ENCODE results near the gene ETV5. TPM values are rescaled to one million over a fixed set of nuclear protein-coding genes. Genes with fewer than 3 reads are reported as not detected.

The ETV5 gene
- total RNA-seq, 1 donor, result 42.3 TPM

GRCh38 chr3:186084264-186084663 lies 24.6 kb downstream of the ETV5 start:
- Histone ChIP-seq H3K4me1 (ENCODE audit: insufficient read depth, low read length) (no peaks in the 10 kb centered on the region), H3K27ac (ENCODE audit: low read depth, low read length) (no peak overlapping the region), H3K79me2 (ENCODE audit: insufficient read depth, low read length) (peaks cover 15% of the 10 kb centered on the region), H3K4me3 (ENCODE audit: insufficient read depth, low read length) (no peak overlapping the region), H2AFZ (ENCODE audit: low read length) (no peak overlapping the region), H3K27me3 (ENCODE audit: insufficient read depth, low read length) (no peaks in the 10 kb centered on the region), H4K20me1 (ENCODE audit: insufficient read depth, low read length) (peaks cover 3% of the 10 kb centered on the region), H3K36me3 (ENCODE audit: insufficient read depth, low read length) (peaks cover 16% of the 10 kb centered on the region), H3K4me2 (ENCODE audit: insufficient read depth, low read length) (no peak overlapping the region), H3K9me3 (ENCODE audit: low read depth, low read length) (no peaks in the 10 kb centered on the region)
- no peak for TF ChIP-seq CTCF (IDR thresholded peaks at IDR 0.05; ENCODE audit: extremely low read depth, low read depth, low read length)
- DNase-seq (ENCODE audit: insufficient read length, low spot score, missing footprints), result no peak

GRCh38 chr3:186083746-186084145 lies 25.1 kb downstream of the ETV5 start:
- Histone ChIP-seq H2AFZ (ENCODE audit: low read length) (no peak overlapping the region), H3K4me3 (ENCODE audit: insufficient read depth, low read length) (no peak overlapping the region), H3K4me1 (ENCODE audit: insufficient read depth, low read length) (no peaks in the 10 kb centered on the region), H3K36me3 (ENCODE audit: insufficient read depth, low read length) (peaks cover 20% of the 10 kb centered on the region), H3K9me3 (ENCODE audit: low read depth, low read length) (no peaks in the 10 kb centered on the region), H3K27ac (ENCODE audit: low read depth, low read length) (no peak overlapping the region), H3K79me2 (ENCODE audit: insufficient read depth, low read length) (peaks cover 15% of the 10 kb centered on the region), H4K20me1 (ENCODE audit: insufficient read depth, low read length) (peaks cover 3% of the 10 kb centered on the region), H3K27me3 (ENCODE audit: insufficient read depth, low read length) (no peaks in the 10 kb centered on the region), H3K4me2 (ENCODE audit: insufficient read depth, low read length) (no peak overlapping the region)
- no peak for TF ChIP-seq CTCF (IDR thresholded peaks at IDR 0.05; ENCODE audit: extremely low read depth, low read depth, low read length)
- no peak for DNase-seq (ENCODE audit: insufficient read length, low spot score, missing footprints)

- peaks cover 11% of the 10 kb centered on the region for H3K79me2 ChIP-seq (ENCODE audit: insufficient read depth, low read length)
- no peak for TF ChIP-seq CTCF (IDR thresholded peaks at IDR 0.05; ENCODE audit: extremely low read depth, low read depth, low read length)
Observed at GRCh38 chr3:186082150-186082549, 26.7 kb downstream of the ETV5 start.

GRCh38 chr3:186081678-186082077 lies 27.2 kb downstream of the ETV5 start:
- no peaks in the 10 kb centered on the region for H3K27me3 ChIP-seq (ENCODE audit: insufficient read depth, low read length)
- H2AFZ ChIP-seq (ENCODE audit: low read length), result no peak overlapping the region
- no peaks in the 10 kb centered on the region for H3K4me1 ChIP-seq (ENCODE audit: insufficient read depth, low read length)
- DNase-seq (ENCODE audit: insufficient read length, low spot score, missing footprints), result no peak
- H3K36me3 ChIP-seq (ENCODE audit: insufficient read depth, low read length), result peaks cover 16% of the 10 kb centered on the region
- H3K79me2 ChIP-seq (ENCODE audit: insufficient read depth, low read length), result peaks cover 11% of the 10 kb centered on the region
- no peak for TF ChIP-seq CTCF (IDR thresholded peaks at IDR 0.05; ENCODE audit: extremely low read depth, low read depth, low read length)
- no peak overlapping the region for H3K4me3 ChIP-seq (ENCODE audit: insufficient read depth, low read length)
- H3K4me2 ChIP-seq (ENCODE audit: insufficient read depth, low read length), result no peak overlapping the region
- peaks cover 3% of the 10 kb centered on the region for H4K20me1 ChIP-seq (ENCODE audit: insufficient read depth, low read length)
- no peaks in the 10 kb centered on the region for H3K9me3 ChIP-seq (ENCODE audit: low read depth, low read length)
- H3K27ac ChIP-seq (ENCODE audit: low read depth, low read length), result no peak overlapping the region

More at GRCh38 chr3:186082150-186082549, 26.7 kb downstream of the ETV5 start:
- no peaks in the 10 kb centered on the region for H3K9me3 ChIP-seq (ENCODE audit: low read depth, low read length)
- H2AFZ ChIP-seq (ENCODE audit: low read length), result no peak overlapping the region
- H4K20me1 ChIP-seq (ENCODE audit: insufficient read depth, low read length), result peaks cover 3% of the 10 kb centered on the region
- H3K27ac ChIP-seq (ENCODE audit: low read depth, low read length), result no peak overlapping the region
- no peaks in the 10 kb centered on the region for H3K27me3 ChIP-seq (ENCODE audit: insufficient read depth, low read length)
- peaks cover 18% of the 10 kb centered on the region for H3K36me3 ChIP-seq (ENCODE audit: insufficient read depth, low read length)
- no peak overlapping the region for H3K4me3 ChIP-seq (ENCODE audit: insufficient read depth, low read length)
- H3K4me1 ChIP-seq (ENCODE audit: insufficient read depth, low read length), result no peaks in the 10 kb centered on the region
- no peak for DNase-seq (ENCODE audit: insufficient read length, low spot score, missing footprints)
- no peak overlapping the region for H3K4me2 ChIP-seq (ENCODE audit: insufficient read depth, low read length)

All from osteoblast (primary cell).